ENCODE measurements around the gene KCNK5. TPM values are rescaled to one million over a fixed set of nuclear protein-coding genes. Genes with fewer than 3 reads are reported as not detected.
A peak's percentile ranks its signal among the peaks of the same experiment; 100 is the strongest.

Gene KCNK5
- total and polyA plus RNA-seq, 2 donors (not counting 1 experiment from before 2014, with no cell fraction given), result 0.07 TPM; not detected in 1

DNA sequence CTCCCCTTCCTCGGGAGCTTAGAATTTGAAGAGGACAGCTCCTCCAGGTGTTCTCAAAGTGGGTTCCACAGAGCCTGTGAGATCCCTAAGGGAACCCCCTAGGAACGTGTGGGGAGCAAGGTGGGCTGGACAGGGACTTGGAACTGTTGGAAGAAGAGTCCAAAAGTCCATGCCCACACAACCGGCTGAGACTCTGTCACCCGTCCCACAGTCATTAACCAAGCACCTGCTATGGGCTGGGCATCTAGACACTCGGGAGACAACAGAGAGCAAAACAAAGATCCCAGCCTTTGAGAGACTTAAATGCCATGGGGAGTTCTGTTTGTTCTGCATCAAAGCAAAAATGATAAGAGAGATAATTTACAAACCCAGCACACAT lies 62.4 kb downstream of the KCNK5 start:
- no peak overlapping the region for H3K4me3 ChIP-seq (ENCODE audit: control extremely low read depth in 1 of 5, extremely low read depth in 1 of 5, insufficient read depth in 1 of 5, low read depth in 2 of 5, low read length in 4 of 5)
- Mint-ChIP-seq H3K27me3 (peaks cover 36% of the 10 kb centered on the region), H3K4me3 (no peak overlapping the region), H3K4me1 (peaks cover 5% of the 10 kb centered on the region), H3K9me3 (ENCODE audit: insufficient read depth) (peaks cover 2% of the 10 kb centered on the region), H3K27ac (no peak overlapping the region)
- CTCF ChIA-PET, result interaction anchor here (0.5 to 10.4 kb wide), 12 partner anchors 9 to 296 kb away, joined by 3 to 241 read pairs (median 3); no protein-coding TSS in a partner anchor
- 95% methylated on average over 3 of the region's 5 CpGs for WGBS (ENCODE audit: insufficient coverage)
- no peaks in the 10 kb centered on the region for H3K79me2 ChIP-seq (ENCODE audit: control insufficient read depth, insufficient read depth, low read length)
- no peak overlapping the region for H3K27ac ChIP-seq (ENCODE audit: low read length in 2 of 2)
- H3K9me3 ChIP-seq (ENCODE audit: control extremely low read depth in 1 of 3, control insufficient read depth in 2 of 3, insufficient read depth in 1 of 3, low read length in 2 of 3), result peaks cover 0 to 5% (median 0%) of the 10 kb centered on the region in 3 donors
- H3K36me3 ChIP-seq (replicated peaks in 1 of 2; ENCODE audit: control extremely low read depth in 1 of 2, control insufficient read depth in 1 of 2, extremely low read depth in 1 of 2, insufficient read depth in 2 of 2, low read length in 1 of 2), result no peaks in the 10 kb centered on the region
- H4K20me1 ChIP-seq (ENCODE audit: control insufficient read depth, insufficient read depth, low read length, poor library complexity, severe bottlenecking), result no peaks in the 10 kb centered on the region
- TF ChIP-seq, protein P1, sequence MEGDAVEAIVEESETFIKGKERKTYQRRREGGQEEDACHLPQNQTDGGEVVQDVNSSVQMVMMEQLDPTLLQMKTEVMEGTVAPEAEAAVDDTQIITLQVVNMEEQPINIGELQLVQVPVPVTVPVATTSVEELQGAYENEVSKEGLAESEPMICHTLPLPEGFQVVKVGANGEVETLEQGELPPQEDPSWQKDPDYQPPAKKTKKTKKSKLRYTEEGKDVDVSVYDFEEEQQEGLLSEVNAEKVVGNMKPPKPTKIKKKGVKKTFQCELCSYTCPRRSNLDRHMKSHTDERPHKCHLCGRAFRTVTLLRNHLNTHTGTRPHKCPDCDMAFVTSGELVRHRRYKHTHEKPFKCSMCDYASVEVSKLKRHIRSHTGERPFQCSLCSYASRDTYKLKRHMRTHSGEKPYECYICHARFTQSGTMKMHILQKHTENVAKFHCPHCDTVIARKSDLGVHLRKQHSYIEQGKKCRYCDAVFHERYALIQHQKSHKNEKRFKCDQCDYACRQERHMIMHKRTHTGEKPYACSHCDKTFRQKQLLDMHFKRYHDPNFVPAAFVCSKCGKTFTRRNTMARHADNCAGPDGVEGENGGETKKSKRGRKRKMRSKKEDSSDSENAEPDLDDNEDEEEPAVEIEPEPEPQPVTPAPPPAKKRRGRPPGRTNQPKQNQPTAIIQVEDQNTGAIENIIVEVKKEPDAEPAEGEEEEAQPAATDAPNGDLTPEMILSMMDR (IDR thresholded peaks at IDR 0.05), result no peak
- TF ChIP-seq EZH2 (IDR thresholded peaks at IDR 0.05; ENCODE audit: borderline replicate concordance, insufficient read depth, low read depth, low read length, poor library complexity, severe bottlenecking), result no peak
- H3K27me3 ChIP-seq (replicated peaks in 1 of 4; ENCODE audit: control extremely low read depth in 1 of 4, control insufficient read depth in 3 of 4, insufficient read depth in 4 of 4, low read length in 3 of 4), result peaks cover 0 to 8% (median 3%) of the 10 kb centered on the region in 4 experiments
- ATAC-seq (ENCODE audit: low read depth) (no peak), DNase-seq (no peak)
- no peak overlapping the region for H3K4me2 ChIP-seq (replicated peaks; ENCODE audit: low read depth, low read length, poor library complexity, severe bottlenecking)
- H2AFZ ChIP-seq (ENCODE audit: insufficient read depth, low read depth, low read length, poor library complexity, severe bottlenecking), result no peak overlapping the region
- H3K9ac ChIP-seq (ENCODE audit: low read length), result no peak overlapping the region
- POLR2A ChIA-PET, result no interaction called here
- peaks cover 0 to 7% of the 10 kb centered on the region in 2 donors for H3K4me1 ChIP-seq (ENCODE audit: control insufficient read depth in 2 of 2, insufficient read depth in 2 of 2, low read length in 2 of 2)
- intact Hi-C loops (cut with micrococcal nuclease), result loop anchor here (1.0 kb wide), 1 partner anchor 143 kb away; no protein-coding TSS in a partner anchor

DNA sequence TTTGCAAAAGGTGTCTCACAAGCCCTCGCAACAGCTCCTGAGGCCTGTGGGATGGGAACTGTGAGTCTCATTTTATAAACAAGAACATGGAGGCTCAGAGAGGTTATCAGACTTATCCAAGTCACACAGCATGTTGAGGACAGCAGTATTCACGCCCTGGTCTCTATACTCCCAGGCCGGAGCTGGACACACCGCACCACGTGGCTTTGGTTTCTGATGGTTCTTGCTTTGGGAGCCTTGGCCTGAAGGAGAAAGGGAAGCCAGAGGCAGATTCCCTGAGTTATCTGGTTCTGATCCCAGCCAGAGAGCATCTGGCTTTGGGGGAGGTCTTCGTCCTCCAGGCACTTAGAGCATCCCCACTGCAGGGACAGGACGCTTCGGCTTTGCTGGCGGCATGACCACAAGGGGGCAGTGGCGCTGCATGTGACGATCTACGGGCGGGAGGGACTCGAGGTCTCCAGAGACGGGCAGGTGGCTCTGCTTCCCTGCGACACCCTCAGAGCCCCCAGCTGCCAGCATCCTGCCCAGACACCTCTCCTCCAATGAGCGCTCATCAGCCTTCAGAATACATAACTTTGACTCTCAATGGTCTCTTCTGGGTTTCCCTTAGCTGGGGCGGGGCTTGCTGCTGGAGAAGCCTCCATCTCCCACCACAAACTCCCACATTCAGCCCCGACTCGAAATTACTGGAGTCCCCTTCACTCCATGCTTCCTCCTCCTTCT lies 62.9 kb downstream of the KCNK5 start:
- DNase-seq (peak; percentile 83), ATAC-seq (ENCODE audit: low read depth) (peak; percentile 78)
- Histone ChIP-seq H3K4me2 (replicated peaks; ENCODE audit: low read depth, low read length, poor library complexity, severe bottlenecking) (peak overlapping the region; percentile 19), H3K79me2 (ENCODE audit: control insufficient read depth, insufficient read depth, low read length) (no peaks in the 10 kb centered on the region), H2AFZ (ENCODE audit: insufficient read depth, low read depth, low read length, poor library complexity, severe bottlenecking) (no peak overlapping the region), H3K4me3 (ENCODE audit: control extremely low read depth in 1 of 5, extremely low read depth in 1 of 5, insufficient read depth in 1 of 5, low read depth in 2 of 5, low read length in 4 of 5) (no peak overlapping the region), H4K20me1 (ENCODE audit: control insufficient read depth, insufficient read depth, low read length, poor library complexity, severe bottlenecking) (no peaks in the 10 kb centered on the region), H3K4me1 (ENCODE audit: control insufficient read depth in 2 of 2, insufficient read depth in 2 of 2, low read length in 2 of 2) (peaks cover 0 to 7% of the 10 kb centered on the region in 2 donors), H3K27me3 (replicated peaks in 1 of 4; ENCODE audit: control extremely low read depth in 1 of 4, control insufficient read depth in 3 of 4, insufficient read depth in 4 of 4, low read length in 3 of 4) (peaks cover 0 to 8% (median 3%) of the 10 kb centered on the region in 4 experiments), H3K27ac (ENCODE audit: low read length in 2 of 2) (no peak overlapping the region), H3K36me3 (replicated peaks in 1 of 2; ENCODE audit: control extremely low read depth in 1 of 2, control insufficient read depth in 1 of 2, extremely low read depth in 1 of 2, insufficient read depth in 2 of 2, low read length in 1 of 2) (no peaks in the 10 kb centered on the region), H3K9me3 (ENCODE audit: control extremely low read depth in 1 of 3, control insufficient read depth in 2 of 3, insufficient read depth in 1 of 3, low read length in 2 of 3) (no peaks in the 10 kb centered on the region), H3K9ac (ENCODE audit: low read length) (no peak overlapping the region)
- CTCF ChIA-PET, result interaction anchor here (0.5 to 10.4 kb wide), 14 partner anchors 8 to 296 kb away, joined by 3 to 241 read pairs (median 3); no protein-coding TSS in a partner anchor
- H3K27ac Mint-ChIP-seq, result no peak overlapping the region
- peaks cover 5% of the 10 kb centered on the region for H3K4me1 Mint-ChIP-seq
- intact Hi-C loops (cut with micrococcal nuclease), result loop anchor here (1.0 kb wide), 1 partner anchor 144 kb away; no protein-coding TSS in a partner anchor
- TF ChIP-seq, protein P1 (IDR thresholded peaks at IDR 0.05), result peak; percentile 93
- TF ChIP-seq EZH2 (IDR thresholded peaks at IDR 0.05; ENCODE audit: borderline replicate concordance, insufficient read depth, low read depth, low read length, poor library complexity, severe bottlenecking), result no peak
- H3K9me3 Mint-ChIP-seq (ENCODE audit: insufficient read depth), result no peaks in the 10 kb centered on the region
- H3K4me3 Mint-ChIP-seq, result no peak overlapping the region
- H3K27me3 Mint-ChIP-seq, result peaks cover 33% of the 10 kb centered on the region
- WGBS (ENCODE audit: insufficient coverage), result 31% methylated on average over 18 of the region's 20 CpGs
- POLR2A ChIA-PET, result no interaction called here
